K562 (cell line): ENCODE results near the gene NCBP2. TPM values are rescaled to one million over a fixed set of nuclear protein-coding genes. Genes with fewer than 3 reads are reported as not detected.
A peak's percentile ranks its signal among the peaks of the same experiment; 100 is the strongest.

Source experiments
- ARNT ChIP-seq, 2 experiments: fragments of 450-650 bp; IDR thresholded peaks; 2 replicates each; pipeline ENCODE4 v1.6.1; 2016; ENCODE audit warnings: mild to moderate bottlenecking in 1 of 2
- C11orf30 ChIP-seq: fragments of 450-650 bp; IDR thresholded peaks from 2 replicates; pipeline ENCODE4 v1.6.1; 2016; ENCODE audit warnings: low read depth, mild to moderate bottlenecking
- CHD1 ChIP-seq: fragments of 200-600 bp; sonication (generic); IDR thresholded peaks from one replicate; pipeline ENCODE4 v1.6.1; 2012; ENCODE audit warnings: mild to moderate bottlenecking, moderate library complexity, low read length, inconsistent platforms
- FOXA1 ChIP-seq: fragments of 450-650 bp; IDR thresholded peaks from 2 replicates; pipeline ENCODE4 v1.6.1; 2016; ENCODE audit warnings: mild to moderate bottlenecking, borderline replicate concordance
- GATAD2A ChIP-seq: fragments of 450-650 bp; IDR thresholded peaks from 2 replicates; pipeline ENCODE4 v1.6.1; 2017
- HDGF ChIP-seq: fragments of 450-650 bp; IDR thresholded peaks from 2 replicates; pipeline ENCODE4 v1.6.1; 2016
- HNRNPLL ChIP-seq: fragments of 200-400 bp; formaldehyde crosslinking; IDR thresholded peaks from 2 replicates; pipeline ENCODE4 v1.6.1; 2017; ENCODE audit warnings: low read length, low read depth, mild to moderate bottlenecking; ENCODE audit not compliant: poor library complexity, severe bottlenecking
- MAZ ChIP-seq, 2 experiments: fragments of 450-650 bp in 1 of 2; sonication (generic) in 1 of 2; formaldehyde crosslinking; IDR thresholded peaks in 1 of 2; conservative IDR thresholded peaks in 1 of 2; 2 replicates each; pipeline versions ENCODE4 v1.4.0 to v1.5.0; 2020; ENCODE audit warnings: mild to moderate bottlenecking in 1 of 2, missing genetic modification reagents in 1 of 2
- NR2F6 ChIP-seq: fragments of 450-650 bp; formaldehyde crosslinking; IDR thresholded peaks from 2 replicates; pipeline ENCODE4 v1.4.0; 2020; ENCODE audit warnings: mild to moderate bottlenecking
- RB1 ChIP-seq: fragments of 450-650 bp; IDR thresholded peaks from 2 replicates; pipeline ENCODE4 v1.6.1; 2017; ENCODE audit warnings: low read depth, mild to moderate bottlenecking
- RHOXF2B ChIP-seq: fragments of 250-450 bp; sonication (Bioruptor Pico); conservative IDR thresholded peaks from 2 replicates; pipeline ENCODE4 v1.5.1; 2021
- SMAD1 ChIP-seq: fragments of 150-350 bp; IDR thresholded peaks from 2 replicates; pipeline ENCODE4 v1.6.1; 2014; ENCODE audit warnings: low read length, low read depth; ENCODE audit not compliant: partially characterized antibody
- SPI1 ChIP-seq: IDR thresholded peaks from 2 replicates; pipeline ENCODE4 v1.6.1; 2011; ENCODE audit warnings: low read depth, low read length, control low read depth, borderline replicate concordance
- SRSF3 ChIP-seq: fragments of 200-400 bp; formaldehyde crosslinking; IDR thresholded peaks from 2 replicates; pipeline ENCODE4 v1.6.1; 2016; ENCODE audit warnings: mild to moderate bottlenecking, low read length, moderate library complexity; ENCODE audit not compliant: insufficient read depth
- XRCC4 ChIP-seq: IDR thresholded peaks from one replicate; pipeline ENCODE4 v1.6.1; 2011; ENCODE audit not compliant: insufficient read depth, insufficient read length; ENCODE audit errors: extremely low read depth
- ZNF589 ChIP-seq: fragments of 200-800 bp; sonication (Bioruptor generic); IDR thresholded peaks from 2 replicates; pipeline ENCODE4 v1.6.1; 2016; ENCODE audit warnings: low read depth, missing genetic modification characterization, missing compliant biosample characterization
- ZNF668 ChIP-seq: fragments of 250-450 bp; sonication (Bioruptor Pico); IDR thresholded peaks from 2 replicates; pipeline ENCODE4 v1.8.0; 2022; ENCODE audit warnings: mild to moderate bottlenecking, inconsistent platforms
- polyA plus RNA-seq, 8 experiments: library from polyadenylated mRNA; depleted of rRNA in 4 of 8; stranded (reverse) in 5 of 8; unstranded in 3 of 8; fragments of >200 nt; fragmentation: Nextera tagmentation in 2 of 8; fragmentation: Illumina TruSeq in 1 of 8; extraction: Ambion mirVana in 2 of 8; extraction: Trizol in 1 of 8; gene quantifications; 2 replicates each; pipeline versions ENCODE4 v1.2.1 to v1.2.3, GENCODE V29; 2011 to 2014; ENCODE audit warnings: inconsistent platforms in 1 of 8, missing spikeins in 1 of 8
- total RNA-seq, 7 experiments: library from RNA; depleted of rRNA in 6 of 7; stranded (reverse); fragments of >200 nt in 6 of 7; fragmentation: Illumina TruSeq in 2 of 7; extraction: Trizol in 2 of 7; gene quantifications; 2 replicates each; pipeline versions ENCODE4 v1.2.1 to v1.2.3, GENCODE V29; 2011 to 2021; ENCODE audit warnings: low replicate concordance in 1 of 7
- TF ChIP-seq, protein P1 (sequence below): fragments of 450-650 bp; IDR thresholded peaks from 2 replicates; pipeline ENCODE4 v1.7.0; 2016; ENCODE audit warnings: borderline replicate concordance
- TF ChIP-seq, protein P2 (sequence below), 2 experiments: fragments of 150-350 bp in 1 of 2; IDR thresholded peaks; 2 replicates each; pipeline ENCODE4 v1.6.1; 2012 to 2016; ENCODE audit warnings: low read depth in 2 of 2, low read length in 2 of 2, mild to moderate bottlenecking in 1 of 2, moderate library complexity in 1 of 2
- TF ChIP-seq, protein P3 (sequence below): fragments of 450-650 bp; IDR thresholded peaks from 2 replicates; pipeline ENCODE4 v1.6.1; 2017; ENCODE audit warnings: antibody characterized with exemption
- TF ChIP-seq, protein P4 (sequence below): fragments of 250-450 bp; sonication (Bioruptor Pico); IDR thresholded peaks from 2 replicates; pipeline ENCODE4 v1.9.0; 2021; ENCODE audit warnings: mild to moderate bottlenecking

NCBP2 gene
- total and polyA plus RNA-seq, 9 of the 15 experiments (the other 6 are each of a cell fraction or from before 2014, with no cell fraction given), result 56.4 to 102 (median 82.3) TPM

DNA sequence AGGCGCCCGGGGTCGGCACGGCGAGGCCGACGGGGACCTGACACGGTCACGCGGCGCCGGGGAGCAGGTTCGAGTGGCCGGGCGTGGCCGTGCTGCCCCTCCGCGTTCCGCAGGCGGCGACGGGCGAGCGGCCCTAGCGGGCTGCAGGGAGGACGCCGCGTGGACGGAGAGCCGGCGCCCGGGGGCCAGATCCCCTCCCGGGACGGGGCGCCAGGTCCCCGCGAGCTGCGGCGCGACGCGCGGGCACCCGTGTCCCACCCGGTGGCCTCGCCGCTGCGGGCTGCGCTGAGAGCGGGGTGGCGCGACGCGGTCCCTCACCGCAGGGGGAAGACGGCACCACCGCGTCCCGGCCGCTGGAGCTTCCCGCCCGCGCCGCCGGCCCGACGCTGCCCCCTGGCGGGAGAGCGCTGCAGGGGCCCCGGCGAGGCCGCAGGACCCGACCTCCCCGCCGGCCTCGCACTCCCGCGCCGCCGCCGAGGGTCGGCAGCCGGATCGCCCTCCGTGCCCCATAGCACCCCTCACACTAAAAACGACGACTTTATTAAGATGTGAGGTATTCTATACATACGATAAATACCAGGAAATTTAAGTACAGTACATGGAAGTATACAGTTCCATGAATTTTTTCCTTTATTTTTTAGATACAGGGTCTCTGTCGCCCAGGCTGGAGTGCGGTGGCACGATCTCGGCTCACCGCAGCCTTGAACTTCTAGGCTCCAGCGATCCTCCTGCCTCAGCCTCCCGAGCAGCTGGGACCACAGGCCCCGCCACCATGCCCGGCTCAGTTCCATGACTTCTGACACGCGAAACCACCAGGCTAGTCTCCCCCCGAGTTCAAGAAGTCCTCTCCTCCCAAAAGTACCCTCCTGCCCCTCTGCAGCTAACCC is 27.6 kb upstream of the NCBP2 start (continued):
- TF ChIP-seq GATAD2A, result no peak
- TF ChIP-seq SPI1, result no peak
- no peak for TF ChIP-seq NR2F6 (CRISPR knock-in tag)
- peak in 1 of 2 experiments; percentile 73; a peak in 2 of 4 replicates for TF ChIP-seq MAZ (CRISPR knock-in tag; conservative IDR thresholded peaks at IDR 0.05 in 1 of 2, IDR thresholded peaks at IDR 0.05 in 1 of 2)
- TF ChIP-seq HDGF, result no peak
- no peak for TF ChIP-seq ZNF668 (CRISPR knock-in tag)
- TF ChIP-seq, protein P1, sequence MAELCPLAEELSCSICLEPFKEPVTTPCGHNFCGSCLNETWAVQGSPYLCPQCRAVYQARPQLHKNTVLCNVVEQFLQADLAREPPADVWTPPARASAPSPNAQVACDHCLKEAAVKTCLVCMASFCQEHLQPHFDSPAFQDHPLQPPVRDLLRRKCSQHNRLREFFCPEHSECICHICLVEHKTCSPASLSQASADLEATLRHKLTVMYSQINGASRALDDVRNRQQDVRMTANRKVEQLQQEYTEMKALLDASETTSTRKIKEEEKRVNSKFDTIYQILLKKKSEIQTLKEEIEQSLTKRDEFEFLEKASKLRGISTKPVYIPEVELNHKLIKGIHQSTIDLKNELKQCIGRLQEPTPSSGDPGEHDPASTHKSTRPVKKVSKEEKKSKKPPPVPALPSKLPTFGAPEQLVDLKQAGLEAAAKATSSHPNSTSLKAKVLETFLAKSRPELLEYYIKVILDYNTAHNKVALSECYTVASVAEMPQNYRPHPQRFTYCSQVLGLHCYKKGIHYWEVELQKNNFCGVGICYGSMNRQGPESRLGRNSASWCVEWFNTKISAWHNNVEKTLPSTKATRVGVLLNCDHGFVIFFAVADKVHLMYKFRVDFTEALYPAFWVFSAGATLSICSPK, result no peak
- no peak for TF ChIP-seq HNRNPLL
- TF ChIP-seq, protein P2, sequence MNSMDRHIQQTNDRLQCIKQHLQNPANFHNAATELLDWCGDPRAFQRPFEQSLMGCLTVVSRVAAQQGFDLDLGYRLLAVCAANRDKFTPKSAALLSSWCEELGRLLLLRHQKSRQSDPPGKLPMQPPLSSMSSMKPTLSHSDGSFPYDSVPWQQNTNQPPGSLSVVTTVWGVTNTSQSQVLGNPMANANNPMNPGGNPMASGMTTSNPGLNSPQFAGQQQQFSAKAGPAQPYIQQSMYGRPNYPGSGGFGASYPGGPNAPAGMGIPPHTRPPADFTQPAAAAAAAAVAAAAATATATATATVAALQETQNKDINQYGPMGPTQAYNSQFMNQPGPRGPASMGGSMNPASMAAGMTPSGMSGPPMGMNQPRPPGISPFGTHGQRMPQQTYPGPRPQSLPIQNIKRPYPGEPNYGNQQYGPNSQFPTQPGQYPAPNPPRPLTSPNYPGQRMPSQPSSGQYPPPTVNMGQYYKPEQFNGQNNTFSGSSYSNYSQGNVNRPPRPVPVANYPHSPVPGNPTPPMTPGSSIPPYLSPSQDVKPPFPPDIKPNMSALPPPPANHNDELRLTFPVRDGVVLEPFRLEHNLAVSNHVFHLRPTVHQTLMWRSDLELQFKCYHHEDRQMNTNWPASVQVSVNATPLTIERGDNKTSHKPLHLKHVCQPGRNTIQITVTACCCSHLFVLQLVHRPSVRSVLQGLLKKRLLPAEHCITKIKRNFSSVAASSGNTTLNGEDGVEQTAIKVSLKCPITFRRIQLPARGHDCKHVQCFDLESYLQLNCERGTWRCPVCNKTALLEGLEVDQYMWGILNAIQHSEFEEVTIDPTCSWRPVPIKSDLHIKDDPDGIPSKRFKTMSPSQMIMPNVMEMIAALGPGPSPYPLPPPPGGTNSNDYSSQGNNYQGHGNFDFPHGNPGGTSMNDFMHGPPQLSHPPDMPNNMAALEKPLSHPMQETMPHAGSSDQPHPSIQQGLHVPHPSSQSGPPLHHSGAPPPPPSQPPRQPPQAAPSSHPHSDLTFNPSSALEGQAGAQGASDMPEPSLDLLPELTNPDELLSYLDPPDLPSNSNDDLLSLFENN (IDR thresholded peaks at IDR 0.05; ENCODE audit: low read depth in 2 of 2, low read length in 2 of 2), result no peak
- no peak for TF ChIP-seq SRSF3
- TF ChIP-seq RB1, result peak; percentile 97
- no peak for TF ChIP-seq FOXA1
- TF ChIP-seq, protein P3, sequence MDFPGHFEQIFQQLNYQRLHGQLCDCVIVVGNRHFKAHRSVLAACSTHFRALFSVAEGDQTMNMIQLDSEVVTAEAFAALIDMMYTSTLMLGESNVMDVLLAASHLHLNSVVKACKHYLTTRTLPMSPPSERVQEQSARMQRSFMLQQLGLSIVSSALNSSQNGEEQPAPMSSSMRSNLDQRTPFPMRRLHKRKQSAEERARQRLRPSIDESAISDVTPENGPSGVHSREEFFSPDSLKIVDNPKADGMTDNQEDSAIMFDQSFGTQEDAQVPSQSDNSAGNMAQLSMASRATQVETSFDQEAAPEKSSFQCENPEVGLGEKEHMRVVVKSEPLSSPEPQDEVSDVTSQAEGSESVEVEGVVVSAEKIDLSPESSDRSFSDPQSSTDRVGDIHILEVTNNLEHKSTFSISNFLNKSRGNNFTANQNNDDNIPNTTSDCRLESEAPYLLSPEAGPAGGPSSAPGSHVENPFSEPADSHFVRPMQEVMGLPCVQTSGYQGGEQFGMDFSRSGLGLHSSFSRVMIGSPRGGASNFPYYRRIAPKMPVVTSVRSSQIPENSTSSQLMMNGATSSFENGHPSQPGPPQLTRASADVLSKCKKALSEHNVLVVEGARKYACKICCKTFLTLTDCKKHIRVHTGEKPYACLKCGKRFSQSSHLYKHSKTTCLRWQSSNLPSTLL, result no peak
- TF ChIP-seq ARNT (IDR thresholded peaks at IDR 0.05), result no peak
- no peak for TF ChIP-seq CHD1
- TF ChIP-seq ZNF589 (CRISPR knock-in tag), result peak; percentile 14; the same call in 1 of the 2 replicates
- TF ChIP-seq SMAD1, result no peak
- TF ChIP-seq XRCC4, result no peak
- TF ChIP-seq, protein P4, sequence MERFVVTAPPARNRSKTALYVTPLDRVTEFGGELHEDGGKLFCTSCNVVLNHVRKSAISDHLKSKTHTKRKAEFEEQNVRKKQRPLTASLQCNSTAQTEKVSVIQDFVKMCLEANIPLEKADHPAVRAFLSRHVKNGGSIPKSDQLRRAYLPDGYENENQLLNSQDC, result no peak
- TF ChIP-seq C11orf30, result no peak
- no peak for TF ChIP-seq RHOXF2B (CRISPR knock-in tag)
